Measurements from ENCODE around the gene SLC2A9. TPM values are rescaled to one million over a fixed set of nuclear protein-coding genes. Genes with fewer than 3 reads are reported as not detected.

SLC2A9 gene
- total RNA-seq, 4 donors from 2014 or later: 5.6 to 10.5 (median 6.5) TPM

GRCh38 chr4:9913846-9914245 is 107.5 kb downstream of the SLC2A9 start:
- H3K4me3 ChIP-seq: no peak overlapping the region
- H3K36me3 ChIP-seq: peaks cover 0 to 2% (median 0%) of the 10 kb centered on the region in 4 donors
- no peaks in the 10 kb centered on the region for H3K27me3 ChIP-seq
- H3K4me1 ChIP-seq: peaks cover 0 to 3% (median 0%) of the 10 kb centered on the region in 4 donors
- no peak for TF ChIP-seq POLR2AphosphoS5 (IDR thresholded peaks at IDR 0.05)
- TF ChIP-seq EP300 (IDR thresholded peaks at IDR 0.05): no peak
- no peak for TF ChIP-seq CTCF (IDR thresholded peaks at IDR 0.05)
- TF ChIP-seq POLR2A (IDR thresholded peaks at IDR 0.05; ENCODE audit: low read depth): no peak
- intact Hi-C loops (cut with DNase I): no loop called here
- no peak overlapping the region for H3K27ac ChIP-seq (replicated peaks in 1 of 4)
- 80% methylated on average over 3 of the region's 3 CpGs for WGBS
- DNase-seq (ENCODE audit: extremely low spot score): no peak
- peaks cover 0 to 2% (median under 1%) of the 10 kb centered on the region in 4 donors for H3K9me3 ChIP-seq

- Histone ChIP-seq H3K36me3 (peaks cover 0 to 7% (median 0%) of the 10 kb centered on the region in 4 donors), H3K4me1 (no peaks in the 10 kb centered on the region), H3K9me3 (peaks cover 0 to 4% (median 2%) of the 10 kb centered on the region in 4 donors), H3K4me3 (no peak overlapping the region), H3K27me3 (no peaks in the 10 kb centered on the region), H3K27ac (replicated peaks in 1 of 4) (no peak overlapping the region)
- 100% methylated on average over 1 of the region's 1 CpG for WGBS
- intact Hi-C loops (cut with DNase I): no loop called here
- TF ChIP-seq CTCF (IDR thresholded peaks at IDR 0.05) (no peak), EP300 (IDR thresholded peaks at IDR 0.05) (no peak), POLR2AphosphoS5 (IDR thresholded peaks at IDR 0.05) (no peak), POLR2A (IDR thresholded peaks at IDR 0.05; ENCODE audit: low read depth) (no peak)
- no peak for DNase-seq (ENCODE audit: extremely low spot score)
Measured at GRCh38 chr4:9906996-9907395, 114.3 kb downstream of the SLC2A9 start.

- Histone ChIP-seq H3K36me3 (peaks cover 0 to 7% (median 0%) of the 10 kb centered on the region in 4 donors), H3K4me3 (no peak overlapping the region), H3K9me3 (peaks cover 0 to 4% (median 2%) of the 10 kb centered on the region in 4 donors), H3K4me1 (no peaks in the 10 kb centered on the region), H3K27ac (replicated peaks in 1 of 4) (no peak overlapping the region), H3K27me3 (no peaks in the 10 kb centered on the region)
- 95% methylated on average over 4 of the region's 4 CpGs for WGBS
- DNase-seq (ENCODE audit: extremely low spot score): no peak
- intact Hi-C loops (cut with DNase I): no loop called here
- TF ChIP-seq EP300 (IDR thresholded peaks at IDR 0.05): no peak
- no peak for TF ChIP-seq POLR2AphosphoS5 (IDR thresholded peaks at IDR 0.05)
- no peak for TF ChIP-seq POLR2A (IDR thresholded peaks at IDR 0.05; ENCODE audit: low read depth)
- no peak for TF ChIP-seq CTCF (IDR thresholded peaks at IDR 0.05)
Measured at GRCh38 chr4:9904976-9905587, 116.2 kb downstream of the SLC2A9 start.

GRCh38 chr4:9903317-9903716 is 118.0 kb downstream of the SLC2A9 start:
- DNase-seq (ENCODE audit: extremely low spot score): no peak
- intact Hi-C loops (cut with DNase I): no loop called here
- no peak overlapping the region for H3K4me3 ChIP-seq

More at GRCh38 chr4:9903317-9903716, 118.0 kb downstream of the SLC2A9 start:
- H3K27ac ChIP-seq (replicated peaks in 1 of 4): no peak overlapping the region
- peaks cover 0 to 7% (median 0%) of the 10 kb centered on the region in 4 donors for H3K36me3 ChIP-seq
- no peaks in the 10 kb centered on the region for H3K27me3 ChIP-seq
- whole genome bisulfite sequencing: 80% methylated on average over 3 of the region's 3 CpGs
- TF ChIP-seq POLR2A (IDR thresholded peaks at IDR 0.05; ENCODE audit: low read depth) (no peak), EP300 (IDR thresholded peaks at IDR 0.05) (no peak), POLR2AphosphoS5 (IDR thresholded peaks at IDR 0.05) (no peak), CTCF (IDR thresholded peaks at IDR 0.05) (no peak)
- no peaks in the 10 kb centered on the region for H3K4me1 ChIP-seq
- no peaks in the 10 kb centered on the region for H3K9me3 ChIP-seq
